Naive thymus-derived CD4-positive, alpha-beta T cell (primary cell): ENCODE data around the gene PDGFC. TPM values are rescaled to one million over a fixed set of nuclear protein-coding genes. Genes with fewer than 3 reads are reported as not detected.

Experiments used
- ATAC-seq: fragments of 150-1000 bp; cut with Tn5 transposase; 2 replicates; pipeline ENCODE4 v1.10.0; 2021; ENCODE audit warnings: mild to moderate bottlenecking, moderate library complexity
- CTCF ChIA-PET: fragments of 350-600 bp; sonication (Branson Sonifier 250); formaldehyde crosslinking; loops from one replicate; lab custom pipeline; 2021; ENCODE audit warnings: antibody characterized with exemption; lab: Charles Lee
- POLR2A ChIA-PET: fragments of 350-600 bp; sonication (Branson Sonifier 250); formaldehyde crosslinking; loops from one replicate; lab custom pipeline; 2021; ENCODE audit warnings: antibody characterized with exemption, inconsistent platforms; lab: Charles Lee
- DNase-seq, 9 donors: peaks; one replicate each; pipeline versions ENCODE4 v3.0.0 to v3.0.0-alpha.2; 2020 to 2022; ENCODE audit warnings: mixed read lengths in 1 of 9
- H3K27ac ChIP-seq: one replicate; pipeline ENCODE4 v1.7.0; 2013; ENCODE audit warnings: mild to moderate bottlenecking, low read depth, low read length, moderate library complexity
- H3K27me3 ChIP-seq, 2 donors: one replicate each; pipeline ENCODE4 v1.7.0; 2013; ENCODE audit warnings: low read length in 2 of 2, mild to moderate bottlenecking in 2 of 2, moderate library complexity in 2 of 2; ENCODE audit not compliant: control insufficient read depth in 2 of 2, insufficient read depth in 2 of 2
- H3K36me3 ChIP-seq, 3 experiments: 1 replicate in 2 of 3; 2 replicates in 1 of 3; pipeline ENCODE4 v1.7.0; 2013; ENCODE audit warnings: low read length in 3 of 3, mild to moderate bottlenecking in 3 of 3, moderate library complexity in 1 of 3; ENCODE audit not compliant: insufficient read depth in 3 of 3, control insufficient read depth in 2 of 3
- H3K4me1 ChIP-seq, 2 donors: one replicate each; pipeline ENCODE4 v1.7.0; 2013; ENCODE audit warnings: low read length in 2 of 2, mild to moderate bottlenecking in 2 of 2, moderate library complexity in 1 of 2; ENCODE audit not compliant: control insufficient read depth in 2 of 2, insufficient read depth in 2 of 2
- H3K4me3 ChIP-seq: 2 replicates; pipeline ENCODE4 v1.7.0; 2013; ENCODE audit warnings: mild to moderate bottlenecking, low read length
- H3K9me3 ChIP-seq, 3 experiments: 1 replicate in 2 of 3; 2 replicates in 1 of 3; pipeline ENCODE4 v1.7.0; 2013; ENCODE audit warnings: low read length in 3 of 3; ENCODE audit not compliant: control insufficient read depth in 2 of 3
- H3K27ac Mint-ChIP-seq, 9 donors: one replicate each; pipeline ENCODE4 v1.8.0; 2020 to 2022; ENCODE audit warnings: mixed read lengths in 9 of 9, mild to moderate bottlenecking in 8 of 9, moderate library complexity in 5 of 9, inconsistent platforms in 2 of 9
- H3K27me3 Mint-ChIP-seq, 5 donors: one replicate each; pipeline ENCODE4 v1.8.0; 2021 to 2022; ENCODE audit warnings: mixed read lengths in 5 of 5, mild to moderate bottlenecking in 1 of 5
- H3K36me3 Mint-ChIP-seq, 5 donors: one replicate each; pipeline ENCODE4 v1.8.0; 2020 to 2022; ENCODE audit warnings: mixed read lengths in 5 of 5, mild to moderate bottlenecking in 3 of 5, inconsistent platforms in 1 of 5
- H3K4me1 Mint-ChIP-seq, 7 donors: one replicate each; pipeline ENCODE4 v1.8.0; 2020 to 2022; ENCODE audit warnings: mixed read lengths in 7 of 7, mild to moderate bottlenecking in 3 of 7, inconsistent platforms in 1 of 7
- H3K4me3 Mint-ChIP-seq, 10 donors: one replicate each; pipeline ENCODE4 v1.8.0; 2020 to 2022; ENCODE audit warnings: mild to moderate bottlenecking in 10 of 10, mixed read lengths in 10 of 10, moderate library complexity in 6 of 10, inconsistent platforms in 2 of 10
- H3K9me3 Mint-ChIP-seq, 11 donors: one replicate each; pipeline ENCODE4 v1.8.0; 2020 to 2022; ENCODE audit warnings: mixed read lengths in 11 of 11, mild to moderate bottlenecking in 4 of 11, inconsistent platforms in 1 of 11, moderate library complexity in 1 of 11
- intact Hi-C, 2 donors: fragments of 100-400 bp; cut with micrococcal nuclease; formaldehyde crosslinking; loops; one replicate each; pipeline ENCODE4 v1.15.1; 2023
- polyA plus RNA-seq, 2 donors: library from polyadenylated mRNA; unstranded; fragments of 300-500 nt; fragmentation: Illumina TruSeq; gene quantifications; one replicate each; pipeline ENCODE4 v1.2.3, GENCODE V29; 2021
- total RNA-seq, 6 experiments: library from RNA in 5 of 6; stranded (reverse) in 5 of 6; gene quantifications; 1 replicate in 5 of 6; 2 replicates in 1 of 6; pipeline ENCODE4 v1.2.3 and lab custom pipeline; 2021 to 2026

PDGFC gene
- total and polyA plus RNA-seq, 7 experiments from 2014 or later, result 0.19 to 2.0 (median 1.2) TPM; not detected in 4

DNA sequence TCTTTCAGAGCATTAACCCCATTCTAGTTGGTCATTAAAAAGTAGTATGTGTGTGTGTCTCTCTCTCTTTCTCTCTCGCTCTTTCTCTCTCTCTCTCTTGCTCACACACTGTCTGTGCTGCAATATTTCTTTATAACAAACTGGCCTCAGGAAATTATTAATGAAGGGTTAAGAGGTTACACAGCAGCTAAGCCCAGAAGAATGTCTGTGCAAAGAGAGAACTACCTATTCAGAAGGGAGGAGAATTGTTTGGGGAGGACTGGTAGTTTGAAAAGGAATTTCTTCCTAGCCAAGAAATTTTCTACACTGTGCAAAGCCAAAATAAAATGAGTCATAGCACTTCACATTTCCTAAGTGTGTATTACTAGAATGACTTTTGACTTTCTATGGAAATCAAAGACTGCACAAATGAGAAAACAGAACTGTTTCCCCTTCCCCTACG is 22.2 kb downstream of the PDGFC start:
- CTCF ChIA-PET, result no interaction called here
- Histone ChIP-seq H3K27me3 (no peaks in the 10 kb centered on the region), H3K36me3 (no peaks in the 10 kb centered on the region), H3K27ac (no peak overlapping the region), H3K9me3 (no peaks in the 10 kb centered on the region), H3K4me3 (no peak overlapping the region), H3K4me1 (no peaks in the 10 kb centered on the region)
- H3K36me3 Mint-ChIP-seq, result no peaks in the 10 kb centered on the region
- ATAC-seq (no peak), DNase-seq (no peak)
- H3K27ac Mint-ChIP-seq, result no peak overlapping the region
- H3K4me3 Mint-ChIP-seq, result no peak overlapping the region
- intact Hi-C loops, result no loop called here
- H3K4me1 Mint-ChIP-seq, result no peaks in the 10 kb centered on the region
- POLR2A ChIA-PET, result no interaction called here
- peaks cover 0 to 4% (median 0%) of the 10 kb centered on the region in 11 donors for H3K9me3 Mint-ChIP-seq
- H3K27me3 Mint-ChIP-seq, result no peaks in the 10 kb centered on the region

- no peaks in the 10 kb centered on the region for H3K9me3 ChIP-seq
- no peaks in the 10 kb centered on the region for H3K4me1 ChIP-seq
- POLR2A ChIA-PET, result no interaction called here
- no peaks in the 10 kb centered on the region for H3K27me3 Mint-ChIP-seq
- H3K36me3 Mint-ChIP-seq, result no peaks in the 10 kb centered on the region
- no peak overlapping the region for H3K4me3 ChIP-seq
- H3K36me3 ChIP-seq, result no peaks in the 10 kb centered on the region
- intact Hi-C loops, result no loop called here
- H3K4me1 Mint-ChIP-seq, result no peaks in the 10 kb centered on the region
- CTCF ChIA-PET, result no interaction called here
- ATAC-seq (no peak), DNase-seq (no peak)
- H3K27ac ChIP-seq, result no peak overlapping the region
- H3K9me3 Mint-ChIP-seq, result peaks cover 0 to 4% (median 0%) of the 10 kb centered on the region in 11 donors
- H3K27ac Mint-ChIP-seq, result no peak overlapping the region
- no peak overlapping the region for H3K4me3 Mint-ChIP-seq
- no peaks in the 10 kb centered on the region for H3K27me3 ChIP-seq
Measured at GRCh38 chr4:156948738-156949137, 22.9 kb downstream of the PDGFC start.

GRCh38 chr4:156948133-156948532 is 23.5 kb downstream of the PDGFC start:
- intact Hi-C loops, result no loop called here
- no peaks in the 10 kb centered on the region for H3K36me3 ChIP-seq
- Mint-ChIP-seq H3K27ac (no peak overlapping the region), H3K27me3 (no peaks in the 10 kb centered on the region), H3K4me1 (no peaks in the 10 kb centered on the region), H3K4me3 (no peak overlapping the region), H3K9me3 (peaks cover 0 to 5% (median 0%) of the 10 kb centered on the region in 11 donors), H3K36me3 (no peaks in the 10 kb centered on the region)
- no peak overlapping the region for H3K4me3 ChIP-seq
- CTCF ChIA-PET, result no interaction called here
- no peaks in the 10 kb centered on the region for H3K9me3 ChIP-seq
- no peak overlapping the region for H3K27ac ChIP-seq
- no peaks in the 10 kb centered on the region for H3K27me3 ChIP-seq
- DNase-seq (no peak), ATAC-seq (no peak)
- H3K4me1 ChIP-seq, result no peaks in the 10 kb centered on the region
- POLR2A ChIA-PET, result no interaction called here

GRCh38 chr4:156946516-156947424 is 24.8 kb downstream of the PDGFC start:
- Mint-ChIP-seq H3K27ac (no peak overlapping the region), H3K4me1 (no peaks in the 10 kb centered on the region), H3K36me3 (no peaks in the 10 kb centered on the region), H3K9me3 (peaks cover 0 to 7% (median 0%) of the 10 kb centered on the region in 11 donors), H3K4me3 (no peak overlapping the region), H3K27me3 (no peaks in the 10 kb centered on the region)
- Histone ChIP-seq H3K9me3 (no peaks in the 10 kb centered on the region), H3K27me3 (no peaks in the 10 kb centered on the region), H3K27ac (no peak overlapping the region), H3K4me3 (no peak overlapping the region), H3K36me3 (no peaks in the 10 kb centered on the region), H3K4me1 (no peaks in the 10 kb centered on the region)
- ATAC-seq (peak; percentile 76), DNase-seq (no peak)
- intact Hi-C loops, result no loop called here
- ChIA-PET CTCF (no interaction called here), POLR2A (no interaction called here)

DNA sequence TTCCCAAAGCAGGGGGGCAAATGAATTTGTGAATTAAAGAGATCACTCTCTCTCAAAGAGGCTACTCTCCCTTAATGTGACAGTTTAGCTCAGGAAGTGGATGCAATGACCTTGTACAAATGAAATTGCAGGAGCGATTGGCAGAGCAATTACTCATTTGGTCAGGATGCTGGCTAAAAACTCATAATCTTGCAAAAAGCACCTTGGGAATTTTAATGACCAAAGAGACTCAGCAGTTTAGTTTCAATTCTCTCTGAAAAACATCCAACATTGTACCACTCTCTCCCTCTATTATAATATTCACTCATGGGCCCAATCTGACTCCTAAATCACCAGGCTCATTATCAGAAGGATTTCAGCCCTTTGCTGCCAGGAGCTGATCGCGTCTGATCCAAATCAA is 26.1 kb downstream of the PDGFC start:
- Mint-ChIP-seq H3K27ac (no peak overlapping the region), H3K36me3 (no peaks in the 10 kb centered on the region), H3K4me1 (no peaks in the 10 kb centered on the region), H3K27me3 (no peaks in the 10 kb centered on the region), H3K9me3 (peaks cover 0 to 7% (median 0%) of the 10 kb centered on the region in 11 donors), H3K4me3 (no peak overlapping the region)
- DNase-seq, result no peak
- POLR2A ChIA-PET, result no interaction called here
- intact Hi-C loops, result no loop called here
- ATAC-seq, result no peak
- CTCF ChIA-PET, result no interaction called here
- H3K36me3 ChIP-seq, result no peaks in the 10 kb centered on the region
- no peak overlapping the region for H3K4me3 ChIP-seq
- no peaks in the 10 kb centered on the region for H3K9me3 ChIP-seq
- no peaks in the 10 kb centered on the region for H3K27me3 ChIP-seq
- no peaks in the 10 kb centered on the region for H3K4me1 ChIP-seq
- H3K27ac ChIP-seq, result no peak overlapping the region

DNA sequence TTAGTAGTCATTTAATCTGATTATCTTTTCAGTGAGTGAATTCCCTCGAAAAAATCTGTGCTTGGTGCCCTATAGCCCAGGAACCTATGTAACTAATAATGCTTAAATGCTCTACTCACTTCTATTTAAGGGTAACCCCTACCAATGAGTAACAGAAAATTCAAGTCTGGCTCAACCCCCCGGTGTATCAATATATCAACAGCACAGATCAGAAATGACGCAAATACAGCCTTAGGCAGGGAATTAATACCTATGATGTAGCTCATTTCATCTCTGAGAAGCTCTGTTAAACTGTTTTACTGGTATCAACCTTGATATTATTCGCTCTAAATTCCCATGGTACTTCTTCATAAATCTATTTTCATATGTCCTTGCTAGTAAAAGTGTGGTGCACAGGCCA is 28.6 kb downstream of the PDGFC start:
- no peak overlapping the region for H3K4me3 ChIP-seq
- no peak overlapping the region for H3K4me3 Mint-ChIP-seq
- no peak overlapping the region for H3K27ac ChIP-seq
- H3K36me3 Mint-ChIP-seq, result no peaks in the 10 kb centered on the region
- no peaks in the 10 kb centered on the region for H3K27me3 Mint-ChIP-seq
- no peaks in the 10 kb centered on the region for H3K4me1 ChIP-seq
- DNase-seq (no peak), ATAC-seq (no peak)
- H3K9me3 Mint-ChIP-seq, result peaks cover 0 to 7% (median 0%) of the 10 kb centered on the region in 11 donors
- no peaks in the 10 kb centered on the region for H3K9me3 ChIP-seq
- CTCF ChIA-PET, result no interaction called here
- no peaks in the 10 kb centered on the region for H3K4me1 Mint-ChIP-seq
- H3K36me3 ChIP-seq, result no peaks in the 10 kb centered on the region
- H3K27ac Mint-ChIP-seq, result no peak overlapping the region
- POLR2A ChIA-PET, result no interaction called here
- no peaks in the 10 kb centered on the region for H3K27me3 ChIP-seq
- intact Hi-C loops, result no loop called here
